HepG2 (cell line): ENCODE results near the gene SLC25A25. TPM values are rescaled to one million over a fixed set of nuclear protein-coding genes. Genes with fewer than 3 reads are reported as not detected.

Source experiments
- ATAC-seq: fragments of 200-7000 bp; cut with Tn5 transposase; 3 replicates; pipeline ENCODE4 v1.9.1; 2020; ENCODE audit warnings: mild to moderate bottlenecking, moderate library complexity
- BruUV-seq: library from RNA; stranded (reverse); fragments of 400-500 nt; replicated peaks from 2 replicates; lab custom pipeline; 2021; lab: Mats Ljungman, UMichigan
- CTCF ChIA-PET: fragments of 300-600 bp; formaldehyde crosslinking; extraction: SDS; loops from one replicate; lab custom pipeline; 2021; ENCODE audit warnings: low total read pairs, inconsistent platforms, low intra/inter-chr PET ratio; lab: Yijun Ruan, JAX
- POLR2A ChIA-PET: fragments of 350-600 bp; sonication (Branson Sonifier 250); formaldehyde crosslinking; loops from one replicate; lab custom pipeline; 2020; ENCODE audit warnings: antibody characterized with exemption, inconsistent platforms; lab: Yijun Ruan, JAX
- DNase-seq: peaks from one replicate; pipeline ENCODE4 v3.0.0-alpha.2; 2015; ENCODE audit warnings: low spot score
- FAIRE-seq: peaks from 3 replicates; lab custom pipeline; 2011; peaks lifted over from hg19 to GRCh38; lab: Jason Lieb, UNC
- H2AFZ ChIP-seq: one replicate; pipeline ENCODE4 v1.6.1; 2011; ENCODE audit warnings: low read length, inconsistent platforms
- H3K27ac ChIP-seq: fragments of 300-600 bp; 3 replicates; pipeline ENCODE4 v1.8.0; 2011; ENCODE audit warnings: mixed run types, mild to moderate bottlenecking, mixed read lengths, low read length, inconsistent platforms; ENCODE audit not compliant: insufficient read depth; ENCODE audit errors: extremely low read length
- H3K27me3 ChIP-seq, 2 experiments: fragments of 200-600 bp in 1 of 2; 2 replicates in 1 of 2; 3 replicates in 1 of 2; pipeline versions ENCODE4 v1.6.0 to v1.8.0; 2011; ENCODE audit warnings: low read length in 2 of 2, mild to moderate bottlenecking in 2 of 2, moderate library complexity in 2 of 2, inconsistent platforms in 1 of 2; ENCODE audit not compliant: insufficient read depth in 2 of 2, control insufficient read depth in 1 of 2
- H3K36me3 ChIP-seq, 2 experiments: fragments of 200-600 bp in 1 of 2; replicated peaks in 1 of 2; 2 replicates in 1 of 2; 3 replicates in 1 of 2; pipeline versions ENCODE4 v1.5.1 to v1.8.0; 2011; ENCODE audit warnings: low read length in 2 of 2, inconsistent platforms in 1 of 2; ENCODE audit not compliant: insufficient read depth in 2 of 2, control insufficient read depth in 1 of 2
- H3K4me1 ChIP-seq: 2 replicates; pipeline ENCODE4 v1.5.1; 2012; ENCODE audit warnings: low read length, inconsistent platforms; ENCODE audit not compliant: insufficient read depth
- H3K4me2 ChIP-seq: 2 replicates; pipeline ENCODE4 v1.6.0; 2011; ENCODE audit warnings: low read depth, low read length, inconsistent platforms
- H3K4me3 ChIP-seq, 3 experiments: fragments of 200-600 bp in 1 of 3; sonication (generic), shearing (Covaris generic) in 1 of 3; replicated peaks in 1 of 3; 2 replicates each; pipeline ENCODE4 v1.5.1; 2011 to 2016; ENCODE audit warnings: low read length in 3 of 3, inconsistent platforms in 2 of 3, low read depth in 2 of 3, mild to moderate bottlenecking in 2 of 3, control low read depth in 1 of 3, mixed read lengths in 1 of 3; ENCODE audit not compliant: insufficient read depth in 1 of 3
- H3K79me2 ChIP-seq: one replicate; pipeline ENCODE4 v1.6.1; 2011; ENCODE audit warnings: low read length, inconsistent platforms; ENCODE audit not compliant: insufficient read depth
- H3K9ac ChIP-seq: 2 replicates; pipeline ENCODE4 v1.6.0; 2011; ENCODE audit warnings: mild to moderate bottlenecking, low read depth, low read length, inconsistent platforms; ENCODE audit not compliant: insufficient read depth
- H3K9me3 ChIP-seq: 2 replicates; pipeline ENCODE4 v1.5.1; 2012; ENCODE audit warnings: mild to moderate bottlenecking, low read length
- H4K20me1 ChIP-seq: 2 replicates; pipeline ENCODE4 v1.6.0; 2011; ENCODE audit warnings: inconsistent platforms, mild to moderate bottlenecking, low read length, moderate library complexity; ENCODE audit not compliant: insufficient read depth
- CAMTA2 ChIP-seq: sonication (generic); formaldehyde crosslinking; IDR thresholded peaks from 2 replicates; pipeline ENCODE4 v1.4.0; 2020; ENCODE audit warnings: mild to moderate bottlenecking, missing genetic modification reagents, borderline replicate concordance
- FOSL2 ChIP-seq: sonication (generic); formaldehyde crosslinking; IDR thresholded peaks from 2 replicates; pipeline ENCODE4 v1.4.0; 2020; ENCODE audit warnings: missing genetic modification reagents
- GABPA ChIP-seq, 2 experiments: IDR thresholded peaks; 2 replicates each; pipeline ENCODE4 v1.6.1; 2011 to 2016; ENCODE audit warnings: low read depth in 2 of 2, low read length in 1 of 2, missing biosample characterization in 1 of 2, missing genetic modification characterization in 1 of 2
- HCFC1 ChIP-seq: fragments of 150-350 bp; IDR thresholded peaks from 2 replicates; pipeline ENCODE4 v1.6.1; 2014; ENCODE audit warnings: low read depth, low read length
- JUND ChIP-seq: sonication (generic); formaldehyde crosslinking; IDR thresholded peaks from 2 replicates; pipeline ENCODE4 v1.8.0; 2022; ENCODE audit warnings: mild to moderate bottlenecking, missing genetic modification reagents
- TAF15 ChIP-seq: fragments of 200-400 bp; formaldehyde crosslinking; IDR thresholded peaks from one replicate; pipeline ENCODE4 v1.6.1; 2018; ENCODE audit warnings: mild to moderate bottlenecking, low read depth, low read length; ENCODE audit not compliant: poor library complexity, severe bottlenecking
- TRIM24 ChIP-seq: sonication (generic); formaldehyde crosslinking; IDR thresholded peaks from 2 replicates; pipeline ENCODE4 v1.8.0; 2022; ENCODE audit warnings: mild to moderate bottlenecking, missing genetic modification reagents
- U2AF2 ChIP-seq: fragments of 200-400 bp; formaldehyde crosslinking; IDR thresholded peaks from 2 replicates; pipeline ENCODE4 v1.6.1; 2017; ENCODE audit warnings: low read depth, mild to moderate bottlenecking, low read length
- ZNF3 ChIP-seq: IDR thresholded peaks from 2 replicates; pipeline ENCODE4 v1.7.0; 2017; ENCODE audit warnings: inconsistent platforms
- ZNF564 ChIP-seq: sonication (generic); formaldehyde crosslinking; IDR thresholded peaks from 2 replicates; pipeline ENCODE4 v1.8.1; 2023; ENCODE audit warnings: mild to moderate bottlenecking, missing genetic modification reagents
- ZNF724P ChIP-seq: sonication (generic); formaldehyde crosslinking; IDR thresholded peaks from 2 replicates; pipeline ENCODE4 v1.8.0; 2022; ENCODE audit warnings: missing genetic modification reagents, borderline replicate concordance
- WGBS: methylation state at CpG from one replicate; pipeline ENCODE4 v1.1.6; 2017; ENCODE audit warnings: low lambda C conversion rate; 5-methylcytosine and 5-hydroxymethylcytosine counted together
- in situ Hi-C: cut with HindIII; loops from 2 replicates; pipeline ENCODE4 v1.10.0; 2017; ENCODE audit warnings: low pct_unique_long_range_greater_than_20kb; ENCODE audit not compliant: extremely low pct_ligation_motif_present
- intact Hi-C: fragments of 100-400 bp; cut with micrococcal nuclease; formaldehyde crosslinking; loops from one replicate; pipeline ENCODE4 v1.10.0; 2022; ENCODE audit not compliant: unreplicated experiment
- polyA plus RNA-seq, 8 experiments: library from polyadenylated mRNA; depleted of rRNA in 3 of 8; stranded (reverse) in 7 of 8; unstranded in 1 of 8; fragments of >200 nt; fragmentation: Illumina TruSeq in 4 of 8; extraction: Trizol in 4 of 8; gene quantifications; 2 replicates each; pipeline versions ENCODE4 v1.2.1 to v1.2.3, GENCODE V29; 2011 to 2016; ENCODE audit warnings: low read depth in 4 of 8, missing spikeins in 1 of 8, mixed read lengths in 1 of 8; ENCODE audit not compliant: insufficient read depth in 1 of 8
- total RNA-seq, 5 experiments: library from RNA; depleted of rRNA; stranded (reverse); fragments of >200 nt; fragmentation: Illumina TruSeq; extraction: Trizol; gene quantifications; 2 replicates each; pipeline ENCODE4 v1.2.3, GENCODE V29; 2016; ENCODE audit warnings: low read depth in 1 of 5
- TF ChIP-seq, protein P1 (sequence below): sonication (generic); formaldehyde crosslinking; IDR thresholded peaks from 2 replicates; pipeline ENCODE4 v1.5.0; 2020; ENCODE audit warnings: mild to moderate bottlenecking, missing genetic modification reagents, borderline replicate concordance
- TF ChIP-seq, protein P2 (sequence below): sonication (generic); formaldehyde crosslinking; IDR thresholded peaks from 2 replicates; pipeline ENCODE4 v1.4.0; 2020; ENCODE audit warnings: missing genetic modification reagents, borderline replicate concordance

The SLC25A25 gene
- total and polyA plus RNA-seq, 2 of the 13 experiments (the other 11 are each of a cell fraction or from before 2014, with no cell fraction given) = 10.5 to 24.8 TPM

DNA sequence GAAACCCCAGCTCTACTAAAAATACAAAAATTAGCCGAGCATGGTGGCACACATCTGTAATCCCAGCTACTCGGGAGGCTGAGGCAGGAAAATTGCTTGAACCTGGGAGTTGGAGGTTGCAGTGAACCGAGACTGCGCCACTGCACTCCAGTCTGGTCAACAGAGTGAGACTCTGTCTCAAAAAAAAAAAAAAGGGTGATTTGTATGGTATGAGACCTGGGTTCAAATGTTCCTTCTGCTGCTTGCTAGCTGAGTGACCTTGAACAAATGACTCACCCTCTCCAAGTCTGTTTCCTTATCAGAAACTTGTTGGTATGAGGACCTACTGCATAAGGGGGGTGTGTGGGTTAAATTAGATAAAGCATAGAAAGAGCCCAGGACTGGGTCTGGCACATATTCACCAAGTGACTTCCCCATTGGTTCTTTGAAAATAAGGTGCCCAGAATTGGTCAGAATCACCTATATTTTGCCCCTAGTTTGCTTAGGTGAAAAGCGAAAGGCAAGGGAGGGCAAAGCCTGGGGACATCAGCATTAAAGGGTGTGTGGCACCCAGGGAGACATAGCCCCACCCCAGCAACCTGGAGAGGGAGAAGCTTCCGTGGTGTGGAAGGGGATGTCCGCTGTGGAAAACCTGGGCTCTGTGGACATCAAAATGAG is 9.9 kb downstream of the SLC25A25 start:
- no peak overlapping the region for H3K9ac ChIP-seq

More for the DNA sequence above, 9.9 kb downstream of the SLC25A25 start:
- POLR2A ChIA-PET = interaction anchor here (1.1 to 1.7 kb wide), 2 partner anchors 20 to 25 kb away, joined by 4 to 6 read pairs; no protein-coding TSS in a partner anchor
- ATAC-seq = no peak
- WGBS = 94% methylated on average over 7 of the region's 7 CpGs
- in situ Hi-C loops = no loop called here
- Histone ChIP-seq H3K4me3 (no peak overlapping the region), H2AFZ (no peak overlapping the region), H3K9me3 (no peaks in the 10 kb centered on the region), H4K20me1 (no peaks in the 10 kb centered on the region), H3K4me2 (no peak overlapping the region), H3K27me3 (no peaks in the 10 kb centered on the region), H3K4me1 (peaks cover 60% of the 10 kb centered on the region), H3K36me3 (peaks cover 2 to 3% of the 10 kb centered on the region in 2 experiments; a peak in 2 of 5 replicates)
- intact Hi-C loops = no loop called here
- FAIRE-seq = no peak
- CTCF ChIA-PET = no interaction called here
- TF ChIP-seq GABPA (IDR thresholded peaks at IDR 0.05; ENCODE audit: low read depth, low read length) = no peak
- TF ChIP-seq GABPA (CRISPR knock-in tag; IDR thresholded peaks at IDR 0.05; ENCODE audit: low read depth) = no peak
- TF ChIP-seq CAMTA2 (CRISPR knock-in tag) = no peak
- TF ChIP-seq JUND (CRISPR knock-in tag) = no peak
- TF ChIP-seq TRIM24 = no peak
- TF ChIP-seq, protein P1, sequence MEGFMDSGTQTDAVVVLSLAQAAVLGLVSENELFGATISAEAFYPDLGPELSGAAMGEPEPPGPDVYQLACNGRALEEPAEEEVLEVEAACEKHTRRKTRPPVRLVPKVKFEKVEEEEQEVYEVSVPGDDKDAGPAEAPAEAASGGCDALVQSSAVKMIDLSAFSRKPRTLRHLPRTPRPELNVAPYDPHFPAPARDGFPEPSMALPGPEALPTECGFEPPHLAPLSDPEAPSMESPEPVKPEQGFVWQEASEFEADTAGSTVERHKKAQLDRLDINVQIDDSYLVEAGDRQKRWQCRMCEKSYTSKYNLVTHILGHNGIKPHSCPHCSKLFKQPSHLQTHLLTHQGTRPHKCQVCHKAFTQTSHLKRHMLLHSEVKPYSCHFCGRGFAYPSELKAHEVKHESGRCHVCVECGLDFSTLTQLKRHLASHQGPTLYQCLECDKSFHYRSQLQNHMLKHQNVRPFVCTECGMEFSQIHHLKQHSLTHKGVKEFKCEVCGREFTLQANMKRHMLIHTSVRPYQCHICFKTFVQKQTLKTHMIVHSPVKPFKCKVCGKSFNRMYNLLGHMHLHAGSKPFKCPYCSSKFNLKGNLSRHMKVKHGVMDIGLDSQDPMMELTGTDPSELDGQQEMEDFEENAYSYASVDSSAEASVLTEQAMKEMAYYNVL (CRISPR knock-in tag) = no peak
- TF ChIP-seq FOSL2 (CRISPR knock-in tag) = peak; percentile 62
- TF ChIP-seq ZNF3 = peak; percentile 51; the same call in 1 of the 2 replicates
- no peak for TF ChIP-seq TAF15
- TF ChIP-seq, protein P2, sequence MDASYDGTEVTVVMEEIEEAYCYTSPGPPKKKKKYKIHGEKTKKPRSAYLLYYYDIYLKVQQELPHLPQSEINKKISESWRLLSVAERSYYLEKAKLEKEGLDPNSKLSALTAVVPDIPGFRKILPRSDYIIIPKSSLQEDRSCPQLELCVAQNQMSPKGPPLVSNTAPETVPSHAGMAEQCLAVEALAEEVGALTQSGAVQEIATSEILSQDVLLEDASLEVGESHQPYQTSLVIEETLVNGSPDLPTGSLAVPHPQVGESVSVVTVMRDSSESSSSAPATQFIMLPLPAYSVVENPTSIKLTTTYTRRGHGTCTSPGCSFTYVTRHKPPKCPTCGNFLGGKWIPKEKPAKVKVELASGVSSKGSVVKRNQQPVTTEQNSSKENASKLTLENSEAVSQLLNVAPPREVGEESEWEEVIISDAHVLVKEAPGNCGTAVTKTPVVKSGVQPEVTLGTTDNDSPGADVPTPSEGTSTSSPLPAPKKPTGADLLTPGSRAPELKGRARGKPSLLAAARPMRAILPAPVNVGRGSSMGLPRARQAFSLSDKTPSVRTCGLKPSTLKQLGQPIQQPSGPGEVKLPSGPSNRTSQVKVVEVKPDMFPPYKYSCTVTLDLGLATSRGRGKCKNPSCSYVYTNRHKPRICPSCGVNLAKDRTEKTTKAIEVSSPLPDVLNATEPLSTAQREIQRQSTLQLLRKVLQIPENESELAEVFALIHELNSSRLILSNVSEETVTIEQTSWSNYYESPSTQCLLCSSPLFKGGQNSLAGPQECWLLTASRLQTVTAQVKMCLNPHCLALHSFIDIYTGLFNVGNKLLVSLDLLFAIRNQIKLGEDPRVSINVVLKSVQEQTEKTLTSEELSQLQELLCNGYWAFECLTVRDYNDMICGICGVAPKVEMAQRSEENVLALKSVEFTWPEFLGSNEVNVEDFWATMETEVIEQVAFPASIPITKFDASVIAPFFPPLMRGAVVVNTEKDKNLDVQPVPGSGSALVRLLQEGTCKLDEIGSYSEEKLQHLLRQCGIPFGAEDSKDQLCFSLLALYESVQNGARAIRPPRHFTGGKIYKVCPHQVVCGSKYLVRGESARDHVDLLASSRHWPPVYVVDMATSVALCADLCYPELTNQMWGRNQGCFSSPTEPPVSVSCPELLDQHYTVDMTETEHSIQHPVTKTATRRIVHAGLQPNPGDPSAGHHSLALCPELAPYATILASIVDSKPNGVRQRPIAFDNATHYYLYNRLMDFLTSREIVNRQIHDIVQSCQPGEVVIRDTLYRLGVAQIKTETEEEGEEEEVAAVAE (CRISPR knock-in tag) = no peak
- no peak for TF ChIP-seq HCFC1
- TF ChIP-seq ZNF724P (CRISPR knock-in tag) = no peak
- no peak for TF ChIP-seq U2AF2
- no peak for TF ChIP-seq ZNF564 (CRISPR knock-in tag)
- TF ChIP-seq, all 625 proteins: peak for 2
- Histone ChIP-seq H3K79me2 (peaks cover 10% of the 10 kb centered on the region), H3K27ac (no peak overlapping the region)
- BruUV-seq = no TSS peak
- no peak for DNase-seq
